GM19240 (cell line): ENCODE data around the gene EBF3.

Experiments
- DNase-seq: peaks from one replicate; pipeline ENCODE4 v3.0.0; 2011; ENCODE audit warnings: low spot score; ENCODE audit not compliant: insufficient read length

Gene EBF3

GRCh38 chr10:129971381-129972144 is 7.5 kb upstream of the EBF3 start:
- DNase-seq: no peak

- no peak for DNase-seq
These were observed 6.6 kb upstream of the EBF3 start for GRCh38 chr10:129970465-129971364.

- DNase-seq: no peak
These were observed 5.9 kb upstream of the EBF3 start for GRCh38 chr10:129969911-129970464.

- no peak for DNase-seq
These were observed 5.3 kb upstream of the EBF3 start for GRCh38 chr10:129969184-129969910.

- no peak for DNase-seq
These were observed 4.7 kb upstream of the EBF3 start for GRCh38 chr10:129968853-129969183.

GRCh38 chr10:129968020-129968852 is 4.2 kb upstream of the EBF3 start:
- no peak for DNase-seq

GRCh38 chr10:129967579-129968019 is 3.5 kb upstream of the EBF3 start:
- DNase-seq: no peak

GRCh38 chr10:129966889-129967578 is 3.0 kb upstream of the EBF3 start:
- DNase-seq: no peak

GRCh38 chr10:129966370-129966888 is 2.4 kb upstream of the EBF3 start:
- DNase-seq: no peak

GRCh38 chr10:129965959-129966358 is 1.9 kb upstream of the EBF3 start:
- no peak for DNase-seq

- DNase-seq: no peak
These were observed 1.3 kb upstream of the EBF3 start for GRCh38 chr10:129965425-129965808.

GRCh38 chr10:129964611-129965424 is 744 bp upstream of the EBF3 start:
- DNase-seq: no peak

GRCh38 chr10:129962872-129963640 is 1.0 kb downstream of the EBF3 start:
- no peak for DNase-seq

- DNase-seq: no peak
These were observed 1.8 kb downstream of the EBF3 start for GRCh38 chr10:129962031-129962871.

GRCh38 chr10:129961157-129961701 is 2.8 kb downstream of the EBF3 start:
- no peak for DNase-seq

GRCh38 chr10:129960481-129961156 is 3.5 kb downstream of the EBF3 start:
- DNase-seq: no peak
